Thyroid gland (tissue), 4 donors: ENCODE measurements around the gene LUM. TPM values are rescaled to one million over a fixed set of nuclear protein-coding genes. Genes with fewer than 3 reads are reported as not detected.
A peak's percentile ranks its signal among the peaks of the same experiment; 100 is the strongest.

ENCODE experiments used
- DNase-seq, 2 donors: peaks; one replicate each; pipeline ENCODE4 v3.0.0-alpha.2; 2019
- H3K27ac ChIP-seq, 3 donors: fragments of 200-600 bp; sonication (generic); 1 replicate in 2 of 3; 2 replicates in 1 of 3; pipeline ENCODE4 v1.5.1; 2016 to 2019; ENCODE audit warnings: mild to moderate bottlenecking in 1 of 3, moderate library complexity in 1 of 3
- H3K27me3 ChIP-seq: fragments of 200-600 bp; sonication (generic); one replicate; pipeline ENCODE4 v1.5.1; 2019
- H3K36me3 ChIP-seq, 2 donors: fragments of 200-600 bp; sonication (generic); one replicate each; pipeline ENCODE4 v1.5.1; 2016 to 2019
- H3K4me1 ChIP-seq, 2 donors: fragments of 200-600 bp; sonication (generic); one replicate each; pipeline ENCODE4 v1.5.1; 2017 to 2019
- H3K4me3 ChIP-seq, 3 donors: fragments of 200-600 bp; sonication (generic); replicated peaks in 1 of 3; 1 replicate in 2 of 3; 2 replicates in 1 of 3; pipeline ENCODE4 v1.5.1; 2016; ENCODE audit warnings: mild to moderate bottlenecking in 1 of 3
- H3K9me3 ChIP-seq: fragments of 200-600 bp; sonication (generic); one replicate; pipeline ENCODE4 v1.5.1; 2017
- CTCF ChIP-seq, 6 experiments: fragments of 200-600 bp in 3 of 6; fragments of 450-650 bp in 3 of 6; sonication (generic) in 3 of 6; IDR thresholded peaks; one replicate each; pipeline ENCODE4 v1.5.1; 2016 to 2019; ENCODE audit warnings: antibody characterized with exemption in 6 of 6, mild to moderate bottlenecking in 2 of 6, inconsistent platforms in 1 of 6, moderate library complexity in 1 of 6
- POLR2A ChIP-seq, 2 donors: fragments of 450-650 bp; IDR thresholded peaks; one replicate each; pipeline ENCODE4 v1.6.1; 2017; ENCODE audit warnings: antibody characterized with exemption in 2 of 2, mild to moderate bottlenecking in 2 of 2, moderate library complexity in 1 of 2
- WGBS, 2 donors: methylation state at CpG; one replicate each; pipeline ENCODE4 v1.1.5; 2017; 5-methylcytosine and 5-hydroxymethylcytosine counted together
- intact Hi-C: fragments of 100-400 bp; cut with DNase I; formaldehyde crosslinking; loops from one replicate; pipeline ENCODE4 v1.15.1; 2023
- total RNA-seq, 4 donors: library from RNA; depleted of rRNA; stranded (reverse); fragments of >200 nt; gene quantifications; one replicate each; pipeline ENCODE4 v1.2.3, GENCODE V29; 2016

LUM gene
- 100 to 1,000 TPM in 2 of 4 donors, 10 to 100 TPM in 2; 36.7 to 840 (median 127) TPM for total RNA-seq

- intact Hi-C loops = no loop called here
- no peaks in the 10 kb centered on the region for H3K9me3 ChIP-seq
- H3K27ac ChIP-seq = peak within 1 kb of the TSS in 1 of 3 donors; percentile 4
- TF ChIP-seq POLR2A (IDR thresholded peaks at IDR 0.05) = no peak
- no peak for TF ChIP-seq CTCF (IDR thresholded peaks at IDR 0.05)
- no peaks in the 10 kb centered on the region for H3K4me1 ChIP-seq
- no peaks in the 10 kb centered on the region for H3K36me3 ChIP-seq
- H3K27me3 ChIP-seq = no peaks in the 10 kb centered on the region
- 36 to 46% methylated on average over 7 of the region's 7 CpGs for WGBS, 2 donors
- no peak within 1 kb of the TSS for H3K4me3 ChIP-seq
- DNase-seq = peak; percentile 9 to 18
Measured at GRCh38 chr12:91111366-91112325, at the start of gene LUM. Gene LUM, minus strand, starts transcription at chr12:91111494. Its CDS starts 2,515 bp downstream, at chr12:91108979.

- no peak overlapping the region for H3K27ac ChIP-seq
- no peak overlapping the region for H3K4me3 ChIP-seq
- intact Hi-C loops = no loop called here
- no peak for DNase-seq
- TF ChIP-seq CTCF (IDR thresholded peaks at IDR 0.05) (no peak), POLR2A (IDR thresholded peaks at IDR 0.05) (no peak)
- no peaks in the 10 kb centered on the region for H3K9me3 ChIP-seq
- H3K4me1 ChIP-seq = no peaks in the 10 kb centered on the region
- H3K36me3 ChIP-seq = no peaks in the 10 kb centered on the region
- no peaks in the 10 kb centered on the region for H3K27me3 ChIP-seq
Measured at GRCh38 chr12:91161009-91161408, 49.7 kb upstream of the LUM start.

GRCh38 chr12:91155990-91156389, 44.7 kb upstream of the LUM start:
- Histone ChIP-seq H3K9me3 (no peaks in the 10 kb centered on the region), H3K27me3 (no peaks in the 10 kb centered on the region), H3K36me3 (no peaks in the 10 kb centered on the region), H3K4me3 (no peak overlapping the region), H3K4me1 (no peaks in the 10 kb centered on the region), H3K27ac (no peak overlapping the region)
- intact Hi-C loops = no loop called here
- 72 to 74% methylated on average over 2 of the region's 2 CpGs for WGBS, 2 donors
- TF ChIP-seq CTCF (IDR thresholded peaks at IDR 0.05) (no peak), POLR2A (IDR thresholded peaks at IDR 0.05) (no peak)
- no peak for DNase-seq

- no peak for DNase-seq
- Histone ChIP-seq H3K4me1 (no peaks in the 10 kb centered on the region), H3K27me3 (no peaks in the 10 kb centered on the region), H3K27ac (no peak overlapping the region), H3K4me3 (no peak overlapping the region), H3K9me3 (no peaks in the 10 kb centered on the region), H3K36me3 (no peaks in the 10 kb centered on the region)
- WGBS, 2 donors = 86 to 94% methylated on average over 3 of the region's 3 CpGs
- intact Hi-C loops = no loop called here
- TF ChIP-seq CTCF (IDR thresholded peaks at IDR 0.05) (no peak), POLR2A (IDR thresholded peaks at IDR 0.05) (no peak)
Measured at GRCh38 chr12:91154131-91154530, 42.8 kb upstream of the LUM start.

GRCh38 chr12:91144053-91144452, 32.8 kb upstream of the LUM start:
- H3K27me3 ChIP-seq = no peaks in the 10 kb centered on the region
- H3K9me3 ChIP-seq = no peaks in the 10 kb centered on the region
- WGBS, 2 donors = 95 to 99% methylated on average over 2 of the region's 2 CpGs
- H3K4me3 ChIP-seq = no peak overlapping the region
- no peaks in the 10 kb centered on the region for H3K36me3 ChIP-seq
- H3K27ac ChIP-seq = no peak overlapping the region
- intact Hi-C loops = no loop called here
- TF ChIP-seq POLR2A (IDR thresholded peaks at IDR 0.05) = no peak
- no peak for TF ChIP-seq CTCF (IDR thresholded peaks at IDR 0.05)
- no peaks in the 10 kb centered on the region for H3K4me1 ChIP-seq
- DNase-seq = no peak
